CD14-positive monocyte (primary cell): ENCODE results near the gene ZAP70. TPM values are rescaled to one million over a fixed set of nuclear protein-coding genes. Genes with fewer than 3 reads are reported as not detected.

Experiments
- DNase-seq, 3 donors: peaks; one replicate each; pipeline ENCODE4 v3.0.0-alpha.2; 2011 to 2022
- H2AFZ ChIP-seq: 2 replicates; pipeline ENCODE4 v1.6.0; 2012; ENCODE audit warnings: mild to moderate bottlenecking, low read depth, low read length, inconsistent platforms; ENCODE audit not compliant: insufficient read depth, poor library complexity, severe bottlenecking
- H3K27ac ChIP-seq, 2 donors: 1 replicate in 1 of 2; 2 replicates in 1 of 2; pipeline ENCODE4 v1.5.1; 2012 to 2013; ENCODE audit warnings: low read length in 2 of 2, control low read depth in 1 of 2, inconsistent platforms in 1 of 2, low read depth in 1 of 2, mild to moderate bottlenecking in 1 of 2
- H3K27me3 ChIP-seq, 2 donors: one replicate each; pipeline versions ENCODE4 v1.6.0 to v1.6.1; 2011 to 2013; ENCODE audit warnings: low read length in 2 of 2; ENCODE audit not compliant: control insufficient read depth in 2 of 2, insufficient read depth in 2 of 2
- H3K36me3 ChIP-seq, 2 donors: replicated peaks in 1 of 2; 1 replicate in 1 of 2; 2 replicates in 1 of 2; pipeline versions ENCODE4 v1.5.1 to v1.6.1; 2012 to 2013; ENCODE audit warnings: low read length in 2 of 2, control low read depth in 1 of 2, inconsistent platforms in 1 of 2, mild to moderate bottlenecking in 1 of 2; ENCODE audit not compliant: insufficient read depth in 2 of 2, control insufficient read depth in 1 of 2
- H3K4me1 ChIP-seq, 2 donors: 1 replicate in 1 of 2; 2 replicates in 1 of 2; pipeline versions ENCODE4 v1.5.1 to v1.6.1; 2012 to 2013; ENCODE audit warnings: low read length in 2 of 2, control low read depth in 1 of 2, inconsistent platforms in 1 of 2, mild to moderate bottlenecking in 1 of 2, moderate library complexity in 1 of 2; ENCODE audit not compliant: insufficient read depth in 2 of 2, control insufficient read depth in 1 of 2
- H3K4me2 ChIP-seq: replicated peaks from 2 replicates; pipeline ENCODE3; 2012; ENCODE audit warnings: low read length, moderate library complexity, mild to moderate bottlenecking; ENCODE audit not compliant: poor library complexity, severe bottlenecking; ENCODE audit errors: extremely low read depth
- H3K4me3 ChIP-seq, 3 experiments: fragments of 200-600 bp in 1 of 3; sonication (generic) in 1 of 3; replicated peaks in 1 of 3; 1 replicate in 2 of 3; 2 replicates in 1 of 3; pipeline ENCODE4 v1.5.1; 2011 to 2013; ENCODE audit warnings: low read length in 3 of 3, mild to moderate bottlenecking in 3 of 3, control low read depth in 2 of 3, low read depth in 2 of 3, inconsistent platforms in 1 of 3, moderate library complexity in 1 of 3
- H3K79me2 ChIP-seq: 2 replicates; pipeline ENCODE4 v1.6.0; 2012; ENCODE audit warnings: mild to moderate bottlenecking, control low read depth, inconsistent platforms, low read length, moderate library complexity; ENCODE audit not compliant: insufficient read depth
- H3K9ac ChIP-seq: 2 replicates; pipeline ENCODE4 v1.6.0; 2017; ENCODE audit warnings: low read length, mild to moderate bottlenecking; ENCODE audit not compliant: insufficient read depth, poor library complexity, severe bottlenecking
- H3K9me3 ChIP-seq, 2 donors: replicated peaks in 1 of 2; 1 replicate in 1 of 2; 2 replicates in 1 of 2; pipeline versions ENCODE4 v1.5.1 to v1.6.1; 2012 to 2013; ENCODE audit warnings: low read length in 2 of 2, control low read depth in 1 of 2; ENCODE audit not compliant: control insufficient read depth in 1 of 2, insufficient read depth in 1 of 2
- H4K20me1 ChIP-seq: 2 replicates; pipeline ENCODE4 v1.6.0; 2012; ENCODE audit warnings: mild to moderate bottlenecking, low read length, control low read depth, moderate library complexity; ENCODE audit not compliant: insufficient read depth
- H3K27ac Mint-ChIP-seq, 7 donors: one replicate each; pipeline ENCODE4 v1.8.0; 2020; ENCODE audit warnings: mild to moderate bottlenecking in 7 of 7, mixed read lengths in 7 of 7, moderate library complexity in 6 of 7, inconsistent platforms in 2 of 7
- H3K27me3 Mint-ChIP-seq, 3 donors: one replicate each; pipeline ENCODE4 v1.8.0; 2021 to 2022; ENCODE audit warnings: low read depth in 3 of 3, mild to moderate bottlenecking in 3 of 3, mixed read lengths in 3 of 3, moderate library complexity in 3 of 3, inconsistent platforms in 1 of 3
- H3K36me3 Mint-ChIP-seq, 2 donors: one replicate each; pipeline ENCODE4 v1.8.0; 2020; ENCODE audit warnings: mixed read lengths in 2 of 2, inconsistent platforms in 1 of 2, mild to moderate bottlenecking in 1 of 2
- H3K4me1 Mint-ChIP-seq: one replicate; pipeline ENCODE4 v1.8.0; 2020; ENCODE audit warnings: mild to moderate bottlenecking, mixed read lengths
- H3K4me3 Mint-ChIP-seq, 2 donors: one replicate each; pipeline ENCODE4 v1.8.0; 2020; ENCODE audit warnings: mild to moderate bottlenecking in 2 of 2, mixed read lengths in 2 of 2, moderate library complexity in 1 of 2
- H3K9me3 Mint-ChIP-seq, 7 donors: one replicate each; pipeline ENCODE4 v1.8.0; 2020 to 2022; ENCODE audit warnings: mixed read lengths in 7 of 7, mild to moderate bottlenecking in 6 of 7, moderate library complexity in 6 of 7, inconsistent platforms in 2 of 7
- WGBS: methylation state at CpG from one replicate; pipeline ENCODE4 v1.1.5; 2013; ENCODE audit warnings: missing lambda C conversion rate; ENCODE audit not compliant: insufficient coverage; 5-methylcytosine and 5-hydroxymethylcytosine counted together
- intact Hi-C, 2 donors: fragments of 100-400 bp; cut with micrococcal nuclease; formaldehyde crosslinking; loops; one replicate each; pipeline versions ENCODE4 v1.15.0 to v1.15.1; 2023
- polyA plus RNA-seq, 3 donors: library from polyadenylated mRNA; depleted of rRNA in 1 of 3; unstranded in 2 of 3; stranded (reverse) in 1 of 3; fragments of 300-500 nt in 2 of 3; fragments of >200 nt in 1 of 3; fragmentation: Illumina TruSeq in 2 of 3; gene quantifications; 1 replicate in 2 of 3; 2 replicates in 1 of 3; pipeline ENCODE4 v1.2.3, GENCODE V29; 2012 to 2021
- TF ChIP-seq, protein P1 (sequence below): fragments of 200-600 bp; IDR thresholded peaks from one replicate; pipeline ENCODE4 v1.8.0; 2022; ENCODE audit warnings: antibody characterized with exemption, mild to moderate bottlenecking

The ZAP70 gene
- polyA plus RNA-seq, 3 donors: 0.30 to 0.69 (median 0.38) TPM

GRCh38 chr2:97731274-97732020 is 18.1 kb downstream of the ZAP70 start:
- no peak overlapping the region for H2AFZ ChIP-seq

DNA sequence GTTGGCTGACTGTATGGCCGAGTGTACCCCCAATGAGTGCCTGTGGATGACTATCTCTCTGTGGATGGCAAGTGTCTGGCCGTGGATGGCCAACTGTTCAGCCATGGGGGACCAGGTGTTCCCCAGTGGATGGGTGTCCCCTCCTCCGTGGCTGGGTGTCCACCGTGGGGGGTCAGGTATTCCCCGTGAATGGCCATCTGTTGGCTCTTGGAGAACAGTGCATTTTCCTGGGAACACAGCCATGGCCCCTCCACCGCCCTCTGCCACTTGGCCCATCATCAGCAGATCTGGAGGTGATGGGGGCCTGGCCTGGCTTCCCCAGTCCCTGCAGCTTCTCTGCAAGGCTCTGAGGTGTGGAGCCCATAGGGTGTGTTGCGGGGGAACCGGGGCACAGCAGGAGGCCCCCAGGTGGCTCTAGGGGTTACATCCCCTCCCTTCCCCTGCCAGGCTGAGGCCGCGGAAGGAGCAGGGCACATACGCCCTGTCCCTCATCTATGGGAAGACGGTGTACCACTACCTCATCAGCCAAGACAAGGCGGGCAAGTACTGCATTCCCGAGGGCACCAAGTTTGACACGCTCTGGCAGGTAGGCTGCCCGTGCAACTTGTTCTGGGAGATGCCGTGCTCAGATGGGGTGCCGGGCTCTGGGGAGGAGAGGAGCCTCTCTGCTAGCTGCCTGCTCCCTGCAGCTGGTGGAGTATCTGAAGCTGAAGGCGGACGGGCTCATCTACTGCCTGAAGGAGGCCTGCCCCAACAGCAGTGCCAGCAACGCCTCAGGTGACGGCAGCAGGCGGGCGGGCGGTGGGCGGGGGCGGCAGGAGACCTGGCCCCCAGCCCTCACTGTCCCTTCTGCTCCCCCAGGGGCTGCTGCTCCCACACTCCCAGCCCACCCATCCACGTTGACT is 19.3 kb downstream of the ZAP70 start:
- Histone ChIP-seq H3K9me3 (peaks cover 0 to 11% of the 10 kb centered on the region in 2 donors), H3K4me1 (no peaks in the 10 kb centered on the region), H3K4me2 (no peak overlapping the region), H3K9ac (no peak overlapping the region), H3K79me2 (no peaks in the 10 kb centered on the region), H4K20me1 (no peaks in the 10 kb centered on the region), H3K27me3 (no peaks in the 10 kb centered on the region), H3K27ac (no peak overlapping the region), H3K36me3 (no peaks in the 10 kb centered on the region), H3K4me3 (no peak overlapping the region), H2AFZ (no peak overlapping the region)
- Mint-ChIP-seq H3K4me1 (no peaks in the 10 kb centered on the region), H3K27ac (no peak overlapping the region), H3K36me3 (no peaks in the 10 kb centered on the region), H3K4me3 (no peak overlapping the region), H3K9me3 (peaks cover 0 to 18% (median 13%) of the 10 kb centered on the region in 7 donors), H3K27me3 (peaks cover 0 to 2% (median 2%) of the 10 kb centered on the region in 3 donors)
- WGBS: 99% methylated on average over 17 of the region's 28 CpGs
- TF ChIP-seq, protein P1, sequence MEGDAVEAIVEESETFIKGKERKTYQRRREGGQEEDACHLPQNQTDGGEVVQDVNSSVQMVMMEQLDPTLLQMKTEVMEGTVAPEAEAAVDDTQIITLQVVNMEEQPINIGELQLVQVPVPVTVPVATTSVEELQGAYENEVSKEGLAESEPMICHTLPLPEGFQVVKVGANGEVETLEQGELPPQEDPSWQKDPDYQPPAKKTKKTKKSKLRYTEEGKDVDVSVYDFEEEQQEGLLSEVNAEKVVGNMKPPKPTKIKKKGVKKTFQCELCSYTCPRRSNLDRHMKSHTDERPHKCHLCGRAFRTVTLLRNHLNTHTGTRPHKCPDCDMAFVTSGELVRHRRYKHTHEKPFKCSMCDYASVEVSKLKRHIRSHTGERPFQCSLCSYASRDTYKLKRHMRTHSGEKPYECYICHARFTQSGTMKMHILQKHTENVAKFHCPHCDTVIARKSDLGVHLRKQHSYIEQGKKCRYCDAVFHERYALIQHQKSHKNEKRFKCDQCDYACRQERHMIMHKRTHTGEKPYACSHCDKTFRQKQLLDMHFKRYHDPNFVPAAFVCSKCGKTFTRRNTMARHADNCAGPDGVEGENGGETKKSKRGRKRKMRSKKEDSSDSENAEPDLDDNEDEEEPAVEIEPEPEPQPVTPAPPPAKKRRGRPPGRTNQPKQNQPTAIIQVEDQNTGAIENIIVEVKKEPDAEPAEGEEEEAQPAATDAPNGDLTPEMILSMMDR: no peak
- intact Hi-C loops: no loop called here
- no peak for DNase-seq

More at GRCh38 chr2:97731274-97732020, 18.1 kb downstream of the ZAP70 start:
- Histone ChIP-seq H3K9ac (no peak overlapping the region), H3K4me3 (no peak overlapping the region), H3K27ac (no peak overlapping the region), H3K27me3 (no peaks in the 10 kb centered on the region), H3K4me1 (no peaks in the 10 kb centered on the region), H3K36me3 (no peaks in the 10 kb centered on the region), H3K79me2 (no peaks in the 10 kb centered on the region), H3K9me3 (peaks cover 0 to 11% of the 10 kb centered on the region in 2 donors), H4K20me1 (no peaks in the 10 kb centered on the region), H3K4me2 (no peak overlapping the region)
- Mint-ChIP-seq H3K9me3 (peaks cover 0 to 21% (median 13%) of the 10 kb centered on the region in 7 donors), H3K27me3 (peaks cover 0 to 2% (median 2%) of the 10 kb centered on the region in 3 donors), H3K27ac (no peak overlapping the region), H3K36me3 (no peaks in the 10 kb centered on the region), H3K4me3 (no peak overlapping the region), H3K4me1 (no peaks in the 10 kb centered on the region)
- intact Hi-C loops: no loop called here
- DNase-seq: no peak
- 91% methylated on average over 8 of the region's 12 CpGs for WGBS
- TF ChIP-seq, protein P1: no peak
